ENCODE results near the gene IL24.

Gene IL24

GRCh38 chr1:206937425-206937824 lies 40.2 kb downstream of the IL24 start:
- Mint-ChIP-seq H3K4me3 (no peak overlapping the region), H3K27ac (no peak overlapping the region), H3K36me3 (ENCODE audit: low read depth) (no peaks in the 10 kb centered on the region), H3K9me3 (no peaks in the 10 kb centered on the region), H3K4me1 (ENCODE audit: low read depth) (peaks cover 11% of the 10 kb centered on the region), H3K27me3 (no peaks in the 10 kb centered on the region)
- no peak for DNase-seq

GRCh38 chr1:206939131-206939530 lies 41.9 kb downstream of the IL24 start:
- no peaks in the 10 kb centered on the region for H3K4me1 Mint-ChIP-seq (ENCODE audit: low read depth)
- no peak overlapping the region for H3K4me3 Mint-ChIP-seq
- no peaks in the 10 kb centered on the region for H3K27me3 Mint-ChIP-seq
- no peak overlapping the region for H3K27ac Mint-ChIP-seq
- H3K36me3 Mint-ChIP-seq (ENCODE audit: low read depth), result no peaks in the 10 kb centered on the region
- no peaks in the 10 kb centered on the region for H3K9me3 Mint-ChIP-seq
- DNase-seq, result no peak

DNA sequence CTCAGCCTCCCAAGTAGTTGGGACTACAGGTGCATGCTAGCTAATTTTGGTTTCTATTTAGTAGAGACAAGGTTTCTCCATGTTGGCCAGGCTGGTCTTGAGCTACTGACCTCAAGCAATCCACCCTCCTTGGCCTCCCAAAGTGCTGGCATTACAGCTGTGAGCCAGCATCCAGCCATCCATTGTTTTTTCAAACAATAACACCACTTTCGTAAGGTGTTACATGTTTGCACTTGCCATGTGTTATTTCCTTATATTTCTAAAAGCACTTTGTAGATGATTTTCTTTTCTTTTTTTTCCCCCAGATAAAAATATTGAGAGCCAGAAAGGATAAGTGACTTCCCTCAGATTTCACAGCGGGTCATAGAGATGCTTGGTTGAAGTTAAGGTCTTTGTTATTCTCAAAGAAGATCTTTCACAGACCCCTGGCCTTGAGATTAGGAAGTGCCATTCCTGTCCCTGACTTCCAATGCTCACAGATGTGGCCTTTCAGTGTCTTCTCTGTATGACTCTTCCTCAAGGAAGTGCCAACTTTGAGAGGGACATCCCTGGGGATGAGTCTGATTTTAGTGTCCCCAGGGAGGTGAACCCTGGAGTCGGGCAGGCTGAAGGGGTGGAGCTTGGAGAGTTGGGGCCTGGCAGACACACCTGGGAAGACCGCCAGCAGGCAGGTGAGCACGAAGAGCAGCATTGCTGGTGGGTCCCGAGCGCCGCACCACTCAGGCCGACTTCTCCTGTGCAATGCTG lies 42.8 kb downstream of the IL24 start:
- DNase-seq, result no peak
- no peaks in the 10 kb centered on the region for H3K4me1 Mint-ChIP-seq (ENCODE audit: low read depth)
- no peaks in the 10 kb centered on the region for H3K36me3 Mint-ChIP-seq (ENCODE audit: low read depth)
- H3K4me3 Mint-ChIP-seq, result no peak overlapping the region
- H3K27ac Mint-ChIP-seq, result no peak overlapping the region
- no peaks in the 10 kb centered on the region for H3K27me3 Mint-ChIP-seq
- H3K9me3 Mint-ChIP-seq, result no peaks in the 10 kb centered on the region

GRCh38 chr1:206940588-206940936 lies 43.3 kb downstream of the IL24 start:
- H3K27me3 Mint-ChIP-seq, result peaks cover 3% of the 10 kb centered on the region
- no peak overlapping the region for H3K4me3 Mint-ChIP-seq
- no peaks in the 10 kb centered on the region for H3K4me1 Mint-ChIP-seq (ENCODE audit: low read depth)
- H3K9me3 Mint-ChIP-seq, result no peaks in the 10 kb centered on the region
- no peaks in the 10 kb centered on the region for H3K36me3 Mint-ChIP-seq (ENCODE audit: low read depth)
- H3K27ac Mint-ChIP-seq, result no peak overlapping the region
- DNase-seq, result no peak

DNA sequence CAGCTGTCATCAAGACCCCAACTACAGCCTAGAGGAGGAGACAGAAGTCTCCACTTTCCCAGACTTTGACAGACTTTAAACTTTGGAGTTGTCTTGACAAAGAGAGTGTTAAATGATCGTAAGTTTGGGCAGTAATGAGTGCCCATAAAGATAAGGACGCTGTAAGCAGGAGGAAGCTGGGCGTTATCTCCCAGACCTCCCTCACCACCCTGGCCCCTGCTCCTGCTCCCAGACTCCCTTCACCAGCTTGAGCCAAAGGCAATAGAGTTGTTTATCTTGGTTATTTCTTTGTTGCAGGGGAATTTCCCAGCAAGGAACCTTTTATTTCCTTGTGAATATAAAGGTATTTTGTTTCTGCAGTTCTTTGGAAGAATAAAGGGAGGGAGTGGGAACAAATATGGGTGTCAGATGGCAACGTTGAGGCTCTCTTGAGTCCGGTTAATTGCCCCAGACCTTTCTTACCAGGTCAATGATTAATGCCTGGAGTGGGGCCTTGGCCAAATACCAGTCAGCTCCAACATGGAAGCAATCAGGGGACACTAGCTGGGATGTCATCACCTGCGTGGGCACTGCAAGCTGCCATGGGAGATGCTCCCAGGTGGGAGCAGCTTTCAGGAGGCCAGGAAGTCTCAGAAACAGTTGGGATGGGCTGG lies 44.6 kb downstream of the IL24 start:
- no peaks in the 10 kb centered on the region for H3K4me1 Mint-ChIP-seq (ENCODE audit: low read depth)

DNA sequence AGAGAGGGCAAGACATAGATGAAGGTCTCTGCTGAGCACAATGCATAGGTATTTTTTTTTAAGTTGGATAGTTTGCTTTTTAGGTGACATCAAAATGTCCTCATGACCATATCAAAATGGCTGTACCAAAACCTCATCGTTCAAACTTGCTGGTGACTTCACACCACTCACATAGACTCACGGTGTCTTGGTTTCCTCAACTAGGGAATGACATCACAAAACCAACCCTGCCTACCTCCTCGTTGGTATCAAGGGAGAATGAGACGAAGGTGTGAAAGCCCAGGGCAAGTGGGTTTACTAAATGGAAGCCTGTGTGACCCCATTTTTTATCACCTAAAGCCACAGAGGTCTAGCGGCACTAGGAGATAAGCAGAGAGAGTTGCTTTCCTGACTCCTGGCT lies 47.5 kb downstream of the IL24 start:
- H3K27me3 Mint-ChIP-seq, result peaks cover 3% of the 10 kb centered on the region
- no peak overlapping the region for H3K27ac Mint-ChIP-seq
- DNase-seq, result no peak
- H3K4me1 Mint-ChIP-seq (ENCODE audit: low read depth), result no peaks in the 10 kb centered on the region
- no peak overlapping the region for H3K4me3 Mint-ChIP-seq
- no peaks in the 10 kb centered on the region for H3K36me3 Mint-ChIP-seq (ENCODE audit: low read depth)
- H3K9me3 Mint-ChIP-seq, result no peaks in the 10 kb centered on the region

More for the DNA sequence above, 44.6 kb downstream of the IL24 start:
- peaks cover 3% of the 10 kb centered on the region for H3K27me3 Mint-ChIP-seq
- no peak overlapping the region for H3K4me3 Mint-ChIP-seq
- DNase-seq, result no peak
- no peaks in the 10 kb centered on the region for H3K36me3 Mint-ChIP-seq (ENCODE audit: low read depth)
- H3K9me3 Mint-ChIP-seq, result no peaks in the 10 kb centered on the region
- H3K27ac Mint-ChIP-seq, result no peak overlapping the region

- no peak overlapping the region for H3K27ac Mint-ChIP-seq
- no peak for DNase-seq
- H3K4me3 Mint-ChIP-seq, result no peak overlapping the region
- peaks cover 3% of the 10 kb centered on the region for H3K27me3 Mint-ChIP-seq
- H3K4me1 Mint-ChIP-seq (ENCODE audit: low read depth), result no peaks in the 10 kb centered on the region
- no peaks in the 10 kb centered on the region for H3K9me3 Mint-ChIP-seq
- no peaks in the 10 kb centered on the region for H3K36me3 Mint-ChIP-seq (ENCODE audit: low read depth)
Observed at GRCh38 chr1:206945779-206946178, 48.5 kb downstream of the IL24 start.

DNA sequence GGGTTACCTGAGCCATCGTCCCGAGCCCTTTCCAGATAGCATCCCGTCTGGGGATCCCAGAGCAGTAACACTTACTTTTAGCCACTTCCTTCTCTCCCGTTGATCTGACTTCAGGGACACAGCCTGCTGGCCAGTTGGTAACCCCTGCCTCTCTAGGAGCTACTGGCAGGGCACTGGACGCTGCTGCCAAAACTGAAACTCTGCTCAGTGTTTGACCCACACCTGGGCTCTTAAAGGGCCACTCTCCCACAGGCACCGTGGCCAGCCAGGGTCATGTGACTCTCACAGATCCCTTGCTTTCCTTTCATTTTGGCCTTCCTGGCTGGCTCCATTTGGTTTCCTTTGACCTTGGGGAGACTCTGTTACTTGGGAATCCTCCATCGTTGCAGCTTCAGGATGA lies 49.0 kb downstream of the IL24 start, which contains the start of gene PIGR:
Gene PIGR, minus strand, starts transcription at position 206 of the 400 bp plus-strand sequence. CDS start 5,935 bp downstream, outside the sequence.
- Mint-ChIP-seq H3K36me3 (ENCODE audit: low read depth) (no peaks in the 10 kb centered on the region), H3K9me3 (no peaks in the 10 kb centered on the region), H3K4me1 (ENCODE audit: low read depth) (no peaks in the 10 kb centered on the region), H3K27ac (no peak within 1 kb of the TSS), H3K27me3 (peaks cover 3% of the 10 kb centered on the region), H3K4me3 (no peak within 1 kb of the TSS)
- no peak for DNase-seq

GRCh38 chr1:206947255-206947654 lies 50.0 kb downstream of the IL24 start:
- no peaks in the 10 kb centered on the region for H3K4me1 Mint-ChIP-seq (ENCODE audit: low read depth)
- DNase-seq, result no peak
- no peak overlapping the region for H3K27ac Mint-ChIP-seq
- H3K9me3 Mint-ChIP-seq, result no peaks in the 10 kb centered on the region
- no peaks in the 10 kb centered on the region for H3K36me3 Mint-ChIP-seq (ENCODE audit: low read depth)
- no peak overlapping the region for H3K4me3 Mint-ChIP-seq
- H3K27me3 Mint-ChIP-seq, result peaks cover 3% of the 10 kb centered on the region

- Mint-ChIP-seq H3K27me3 (peaks cover 3% of the 10 kb centered on the region), H3K4me1 (ENCODE audit: low read depth) (peaks cover 3% of the 10 kb centered on the region), H3K36me3 (ENCODE audit: low read depth) (no peaks in the 10 kb centered on the region), H3K27ac (no peak overlapping the region), H3K4me3 (no peak overlapping the region), H3K9me3 (no peaks in the 10 kb centered on the region)
- DNase-seq, result no peak
Observed at GRCh38 chr1:206949208-206949607, 52.0 kb downstream of the IL24 start.

DNA sequence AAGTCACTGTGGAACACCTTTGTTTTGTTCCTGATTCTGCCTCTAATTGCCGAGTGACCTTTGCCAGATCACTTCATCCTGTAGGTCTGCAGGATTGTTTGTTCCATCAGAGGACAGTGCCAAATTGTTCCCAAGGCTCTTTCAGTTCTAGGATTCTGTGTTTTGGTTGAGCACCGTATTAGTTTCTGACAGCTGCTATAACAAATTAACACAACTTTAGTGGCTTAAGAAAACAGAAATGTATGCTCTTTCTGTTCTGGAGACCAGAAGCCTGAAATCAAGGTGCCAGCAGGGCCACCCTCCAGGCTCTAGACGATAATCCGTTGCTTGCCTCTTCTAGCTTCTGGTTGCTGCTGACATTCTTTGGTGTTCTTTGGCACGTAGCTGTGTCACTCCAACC lies 52.4 kb downstream of the IL24 start:
- H3K4me1 Mint-ChIP-seq (ENCODE audit: low read depth), result peaks cover 8% of the 10 kb centered on the region
- H3K36me3 Mint-ChIP-seq (ENCODE audit: low read depth), result no peaks in the 10 kb centered on the region
- H3K27me3 Mint-ChIP-seq, result peaks cover 3% of the 10 kb centered on the region
- H3K4me3 Mint-ChIP-seq, result no peak overlapping the region
- no peak overlapping the region for H3K27ac Mint-ChIP-seq
- H3K9me3 Mint-ChIP-seq, result no peaks in the 10 kb centered on the region
- DNase-seq, result no peak

GRCh38 chr1:206951318-206952100 lies 54.3 kb downstream of the IL24 start:
- DNase-seq, result no peak
- no peaks in the 10 kb centered on the region for H3K27me3 Mint-ChIP-seq
- H3K9me3 Mint-ChIP-seq, result no peaks in the 10 kb centered on the region
- H3K4me3 Mint-ChIP-seq, result no peak overlapping the region
- H3K27ac Mint-ChIP-seq, result no peak overlapping the region
- H3K36me3 Mint-ChIP-seq (ENCODE audit: low read depth), result no peaks in the 10 kb centered on the region
- H3K4me1 Mint-ChIP-seq (ENCODE audit: low read depth), result peaks cover 19% of the 10 kb centered on the region

GRCh38 chr1:206952171-206952570 lies 54.9 kb downstream of the IL24 start:
- Mint-ChIP-seq H3K4me3 (no peak overlapping the region), H3K9me3 (no peaks in the 10 kb centered on the region), H3K36me3 (ENCODE audit: low read depth) (no peaks in the 10 kb centered on the region), H3K27me3 (no peaks in the 10 kb centered on the region), H3K27ac (no peak overlapping the region), H3K4me1 (ENCODE audit: low read depth) (peaks cover 19% of the 10 kb centered on the region)
- DNase-seq, result no peak

DNA sequence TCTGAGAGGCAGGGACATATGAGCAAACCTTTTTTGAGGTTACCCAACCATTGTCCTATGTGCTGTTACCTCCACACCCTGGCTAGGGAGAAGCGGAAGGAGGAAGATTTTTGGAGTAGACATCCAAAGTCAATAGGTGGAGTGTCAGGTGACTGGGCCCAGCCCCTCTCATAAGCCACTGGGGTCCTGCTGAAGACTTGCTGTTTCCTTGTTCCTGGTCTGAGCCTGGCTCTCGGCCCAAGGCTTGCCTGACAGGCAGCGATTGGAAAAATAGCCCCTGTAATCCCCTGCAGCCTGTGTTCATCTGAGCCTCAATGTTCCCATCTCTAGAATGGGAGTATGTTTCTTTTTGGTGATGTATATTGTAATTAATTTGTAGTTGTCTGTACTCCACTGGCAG lies 55.9 kb downstream of the IL24 start:
- Mint-ChIP-seq H3K27ac (no peak overlapping the region), H3K9me3 (no peaks in the 10 kb centered on the region), H3K4me1 (ENCODE audit: low read depth) (peaks cover 19% of the 10 kb centered on the region), H3K4me3 (no peak overlapping the region), H3K36me3 (ENCODE audit: low read depth) (no peaks in the 10 kb centered on the region), H3K27me3 (no peaks in the 10 kb centered on the region)
- no peak for DNase-seq

- Mint-ChIP-seq H3K9me3 (no peaks in the 10 kb centered on the region), H3K4me1 (ENCODE audit: low read depth) (peaks cover 19% of the 10 kb centered on the region), H3K27ac (no peak overlapping the region), H3K36me3 (ENCODE audit: low read depth) (no peaks in the 10 kb centered on the region), H3K4me3 (no peak overlapping the region), H3K27me3 (no peaks in the 10 kb centered on the region)
- DNase-seq, result no peak
Observed at GRCh38 chr1:206953626-206954025, 56.4 kb downstream of the IL24 start.
